HG02943 (cell line): ENCODE measurements around the gene LASP1NB.
A peak's percentile ranks its signal among the peaks of the same experiment; 100 is the strongest.
"Not testable (repeated sequence)": the region's sequence is repeated elsewhere in the genome, so short reads cannot be mapped to it uniquely, and the experiment has no call there.

Experiments used
- ATAC-seq: cut with Tn5 transposase; IDR thresholded peaks from one replicate; pipeline ENCODE4 v1.9.1; 2021; ENCODE audit warnings: mild to moderate bottlenecking, low read depth, moderate library complexity; ENCODE audit not compliant: unreplicated experiment

The LASP1NB gene

DNA sequence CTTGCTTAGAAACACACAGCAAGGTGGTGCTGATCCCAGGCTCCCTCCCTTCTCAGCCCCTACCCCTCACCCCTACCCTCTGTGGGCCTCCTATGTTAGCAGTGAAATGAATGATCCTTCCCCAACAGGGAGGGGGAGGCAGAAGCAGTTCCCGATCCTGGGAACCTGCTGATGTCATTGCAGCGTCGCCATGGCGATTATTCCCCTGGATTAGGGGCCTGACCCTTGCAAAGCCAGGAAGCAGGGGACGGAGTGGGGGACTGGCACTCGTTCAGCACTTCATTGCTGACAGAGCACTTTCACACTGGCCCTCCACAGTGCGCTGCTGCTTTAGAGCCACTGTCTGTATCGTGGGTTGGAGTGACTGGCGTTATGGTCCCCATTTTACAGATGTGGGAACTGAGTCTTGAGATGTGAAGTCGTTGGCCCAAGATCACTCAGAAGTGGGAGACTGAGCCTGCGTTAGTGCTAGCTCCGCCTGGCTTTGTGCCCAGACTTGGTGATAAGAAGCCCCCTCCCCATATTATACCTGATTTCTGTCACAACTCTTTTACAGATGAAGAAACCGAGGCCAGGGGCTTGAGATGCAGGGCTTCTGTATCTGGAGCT is 29.0 kb upstream of the LASP1NB start:
- ATAC-seq, result no peak

DNA sequence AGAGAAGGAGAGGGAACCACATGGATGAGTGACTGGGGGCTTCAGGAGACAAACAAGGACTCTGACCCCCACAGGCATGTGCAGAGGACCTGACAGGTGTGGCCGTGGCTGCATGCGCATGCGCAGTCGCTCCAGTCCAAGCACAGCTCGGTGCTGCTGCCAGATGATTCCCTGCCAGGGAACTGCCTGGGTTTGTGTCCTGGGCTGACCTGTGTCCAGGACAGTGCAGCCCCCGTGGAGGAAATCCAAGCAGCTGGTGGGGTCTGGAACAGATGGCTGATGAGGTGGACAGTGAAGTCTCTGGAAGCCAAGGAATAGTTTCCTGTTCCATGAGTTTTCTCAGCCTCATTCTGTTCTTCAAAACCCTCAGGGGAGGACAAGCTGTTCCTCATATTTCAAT is 28.2 kb upstream of the LASP1NB start:
- ATAC-seq, result no peak

DNA sequence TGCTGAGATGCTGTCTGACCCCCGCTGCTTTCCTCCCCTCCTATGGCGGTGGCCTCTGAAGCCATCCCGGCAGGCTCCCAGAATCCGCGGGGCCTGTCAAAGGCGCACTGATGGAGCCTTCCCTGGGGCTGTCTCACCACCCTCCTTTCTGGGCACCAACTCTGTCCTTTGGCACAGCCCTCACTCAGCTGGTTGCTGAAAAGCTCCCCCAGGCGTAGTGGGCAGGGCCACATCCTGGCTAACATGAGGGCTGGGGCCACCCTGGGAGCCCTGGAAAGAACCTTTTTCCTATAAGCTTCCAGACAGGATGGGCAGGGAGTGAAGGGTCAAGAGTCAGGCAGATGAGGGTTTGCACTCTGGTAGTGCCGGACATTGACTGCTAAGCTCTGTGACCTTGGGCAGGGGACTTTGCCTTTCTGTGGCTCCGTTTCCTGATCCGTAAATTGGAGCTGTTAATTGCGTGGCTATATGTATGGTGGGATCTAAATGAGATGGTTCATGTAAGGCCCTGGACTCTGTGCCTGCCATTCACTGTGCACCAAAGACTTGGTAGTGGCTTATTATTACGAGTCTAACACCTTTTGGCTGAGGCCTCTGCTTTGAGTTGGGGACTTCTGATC is 27.6 kb upstream of the LASP1NB start:
- no peak for ATAC-seq

DNA sequence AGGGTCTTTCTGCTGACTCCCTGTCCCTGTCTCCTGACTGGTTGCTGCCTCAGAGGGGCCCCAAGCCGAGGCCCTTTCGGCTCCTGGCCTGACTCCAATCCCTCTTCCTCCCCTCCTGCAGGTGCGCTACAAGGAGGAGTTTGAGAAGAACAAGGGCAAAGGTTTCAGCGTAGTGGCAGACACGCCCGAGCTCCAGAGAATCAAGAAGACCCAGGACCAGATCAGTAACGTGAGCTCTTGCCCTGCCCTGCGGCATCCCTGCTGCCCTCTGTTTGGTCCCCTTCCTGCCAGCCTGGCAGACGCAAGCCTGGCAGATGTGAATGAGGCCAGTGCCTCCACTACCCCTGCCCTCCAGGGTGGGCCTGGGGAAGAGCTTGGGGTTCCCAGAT is 27.1 kb upstream of the LASP1NB start:
- ATAC-seq, result peak; percentile 19

DNA sequence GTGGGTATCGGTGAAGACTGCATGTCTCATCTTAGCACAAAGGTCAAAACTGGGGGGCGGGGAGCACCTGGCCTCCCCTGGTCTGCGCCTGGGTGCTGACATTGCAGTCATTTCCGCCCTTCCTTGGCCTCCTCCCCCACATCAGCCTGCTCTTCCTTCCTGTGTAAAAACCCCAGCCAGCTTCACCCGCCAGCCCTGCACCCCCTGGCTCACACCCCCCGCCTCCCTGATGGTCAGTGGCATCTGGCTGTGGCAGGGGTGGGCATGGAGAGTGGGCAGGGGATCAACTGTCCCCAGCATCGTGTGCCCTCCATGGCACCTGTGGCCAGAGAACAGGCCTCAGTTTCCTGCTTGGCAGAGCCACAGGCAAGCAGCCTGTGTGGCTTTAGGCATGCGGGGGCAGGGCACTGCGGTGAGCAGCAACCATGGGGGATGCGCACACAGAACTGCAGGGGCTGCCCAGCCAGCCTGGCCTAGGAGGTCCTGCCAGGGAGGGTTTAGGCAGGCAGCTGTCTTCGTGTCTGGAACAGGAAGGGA is 26.5 kb upstream of the LASP1NB start:
- ATAC-seq, result peak; percentile 72

DNA sequence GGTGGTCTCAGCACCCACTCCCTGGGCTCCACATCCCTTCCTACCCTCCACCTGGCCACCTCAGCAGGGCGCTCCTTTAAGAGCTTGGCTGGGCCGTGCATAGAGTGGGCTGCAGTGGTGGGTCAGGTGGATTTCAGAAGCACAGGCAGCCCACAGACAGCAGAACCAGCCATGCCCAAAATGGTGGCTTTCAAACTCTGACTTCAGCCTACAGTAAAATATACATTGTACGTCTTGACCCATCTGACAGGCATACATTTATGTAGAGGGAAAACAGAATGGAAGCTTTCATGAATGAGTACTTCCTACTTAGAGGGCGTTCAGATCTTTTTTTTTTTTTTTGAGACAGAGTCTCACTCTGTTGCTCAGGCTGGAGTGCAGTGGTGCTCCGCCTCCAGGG is 26.0 kb upstream of the LASP1NB start:
- no peak for ATAC-seq

DNA sequence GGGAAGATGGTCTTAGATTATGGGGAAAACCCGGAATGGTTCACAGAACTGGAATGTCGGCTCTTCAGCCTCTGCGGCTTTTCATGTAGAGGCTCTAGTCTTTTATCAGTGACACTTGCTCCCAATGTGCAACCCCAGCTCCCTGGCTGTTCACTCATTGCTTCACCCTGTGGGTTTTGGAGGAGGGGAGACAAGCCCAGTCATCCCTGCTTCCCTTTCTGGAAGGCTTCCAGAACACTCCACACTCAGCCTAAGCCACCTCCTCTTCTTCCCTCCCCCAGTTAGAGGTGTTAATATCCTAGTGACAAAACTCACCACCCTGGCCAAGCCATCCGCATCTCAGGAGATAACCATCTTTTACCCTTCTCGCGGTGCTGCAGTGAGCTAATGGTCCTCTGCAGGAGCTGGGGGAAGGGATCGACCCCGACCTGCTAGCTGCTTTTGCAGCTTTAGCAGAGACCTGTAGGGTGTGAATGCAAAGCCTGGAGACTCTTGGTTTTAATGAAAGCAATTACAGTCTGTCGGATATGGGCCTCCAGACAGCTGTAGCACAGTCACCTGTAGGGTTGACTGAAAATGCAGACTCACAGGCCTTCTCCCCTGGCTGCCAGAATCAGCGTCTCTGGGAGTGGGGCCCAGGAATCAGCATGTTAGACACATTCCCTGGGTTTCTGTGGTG is 24.3 kb upstream of the LASP1NB start:
- no peak for ATAC-seq

DNA sequence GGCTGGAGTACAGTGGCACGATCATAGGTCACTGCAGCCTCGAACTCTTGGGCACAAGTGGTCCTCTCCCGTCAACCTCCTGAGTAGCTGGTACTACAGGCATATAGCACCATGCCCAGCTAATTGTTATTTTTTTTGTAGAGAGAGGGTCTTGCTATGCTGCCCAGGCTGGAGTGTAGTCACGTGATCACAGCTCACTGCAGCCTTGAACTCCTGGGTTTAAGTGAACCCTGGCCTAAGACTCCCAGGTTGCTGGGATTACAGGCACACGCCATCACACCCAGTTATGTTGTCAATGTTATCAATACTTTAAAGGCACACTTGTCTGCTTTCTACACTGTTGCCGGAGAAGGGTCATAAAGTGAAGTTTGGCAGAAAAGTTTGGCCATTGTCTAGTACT is 22.0 kb upstream of the LASP1NB start:
- no peak for ATAC-seq

DNA sequence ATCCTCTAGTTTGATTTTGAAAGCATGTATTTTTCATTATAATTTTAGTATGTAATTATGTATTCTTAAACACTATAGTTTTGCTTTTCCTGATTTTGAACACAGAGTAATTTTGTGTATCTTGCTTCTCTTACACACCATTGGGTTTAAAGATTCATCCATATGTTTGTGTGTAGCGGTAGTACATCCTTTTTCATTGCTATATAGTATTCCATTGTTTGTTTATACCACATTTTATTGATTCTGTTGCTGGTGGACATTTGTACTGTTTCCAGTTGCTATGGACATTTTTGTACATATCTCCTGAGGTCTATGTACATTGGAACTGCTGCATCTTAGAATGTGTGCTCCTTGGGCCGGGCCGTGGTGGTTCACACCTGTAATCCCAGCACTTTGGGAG is 20.5 kb upstream of the LASP1NB start:
- no peak for ATAC-seq

DNA sequence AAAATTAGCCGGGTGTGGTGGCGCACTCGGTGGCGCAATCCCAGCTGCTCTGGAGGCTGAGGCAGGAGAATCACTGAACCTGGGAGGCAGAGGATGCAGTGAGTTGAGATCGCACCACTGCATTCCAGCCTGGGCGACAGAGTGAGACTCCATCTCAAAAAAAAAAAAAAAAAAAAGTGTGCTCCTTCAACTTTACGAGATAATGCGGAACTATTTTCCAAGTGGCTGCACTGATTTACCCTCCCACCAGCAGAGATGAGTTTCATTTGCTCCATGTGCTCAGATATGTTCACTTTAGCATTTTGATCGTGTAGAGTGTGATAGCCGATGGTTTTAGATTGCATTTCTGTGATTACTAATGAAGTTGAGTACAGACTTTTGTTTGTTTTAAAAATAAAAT is 20.0 kb upstream of the LASP1NB start:
- no peak for ATAC-seq

DNA sequence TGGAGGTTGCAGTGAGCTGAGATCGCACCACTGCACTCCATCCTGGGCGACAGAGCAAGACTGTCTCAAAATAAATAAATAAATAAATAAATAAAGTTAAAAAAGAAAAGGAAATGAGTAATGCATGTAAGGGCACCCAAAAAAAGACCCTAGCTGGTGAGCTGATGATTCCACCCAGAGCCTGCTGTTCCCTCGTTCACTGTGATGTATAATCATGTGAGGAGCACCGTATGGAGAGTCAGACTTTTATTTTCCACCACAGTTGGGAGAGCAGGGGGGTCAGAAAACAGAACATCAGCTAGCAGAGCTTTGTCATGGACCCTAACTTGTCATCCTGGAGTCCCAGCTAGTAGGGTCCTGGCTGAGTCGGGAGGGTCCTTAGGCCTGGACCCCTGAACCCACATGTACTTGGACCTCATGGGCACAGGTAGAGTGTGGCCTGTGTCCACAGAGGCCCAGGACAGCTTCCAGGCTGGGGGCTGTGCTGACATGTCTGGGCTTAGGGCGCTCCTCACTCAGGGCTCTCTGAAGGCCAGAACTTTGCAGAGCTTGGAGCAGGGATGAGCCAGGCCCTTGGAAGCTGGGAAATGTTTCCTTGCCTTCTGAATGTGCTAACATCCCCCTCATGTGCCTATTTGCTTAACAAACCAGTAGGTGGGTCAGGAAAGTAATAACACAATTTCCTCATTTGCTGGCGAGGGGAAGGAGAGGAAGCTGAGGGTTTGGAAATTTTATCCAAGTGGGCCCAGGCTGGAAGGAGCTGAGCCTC is 18.8 kb upstream of the LASP1NB start:
- no peak for ATAC-seq

DNA sequence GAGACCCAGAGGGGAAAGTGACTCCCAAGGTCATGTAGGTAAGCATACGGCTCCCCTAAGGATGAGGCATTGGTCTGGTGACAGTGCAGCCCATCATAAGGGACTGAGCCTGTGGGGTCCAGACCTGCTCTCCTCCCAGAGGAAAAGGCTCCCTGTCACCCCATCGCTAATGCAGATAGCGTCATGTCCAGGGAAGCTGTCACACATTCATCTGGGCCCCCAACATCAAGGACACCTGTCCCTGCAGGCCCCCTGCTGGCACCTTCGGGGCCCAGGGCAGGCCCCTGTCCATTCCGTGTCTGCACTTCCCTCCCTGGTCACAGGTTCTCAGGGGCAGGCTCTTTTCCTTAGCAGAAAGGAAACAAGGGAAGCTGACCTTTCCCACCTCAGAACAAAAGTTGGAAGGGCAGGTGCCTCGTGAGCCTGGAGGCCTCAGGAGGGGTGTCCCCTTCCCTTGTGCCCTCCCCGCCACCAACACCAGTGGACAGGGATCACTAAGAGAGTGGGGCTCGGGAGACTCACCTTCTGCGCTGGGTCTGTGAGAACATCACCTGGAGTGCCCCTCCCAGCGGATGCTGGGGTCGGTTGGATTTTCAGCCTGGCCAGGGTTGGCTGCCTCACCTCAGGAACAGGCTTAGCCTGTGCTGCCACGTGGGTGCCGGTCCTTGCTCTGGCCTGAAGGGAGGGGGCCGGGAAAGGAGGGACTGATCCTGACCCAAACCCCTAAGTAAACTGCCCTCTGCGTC is 17.3 kb upstream of the LASP1NB start:
- no peak for ATAC-seq

DNA sequence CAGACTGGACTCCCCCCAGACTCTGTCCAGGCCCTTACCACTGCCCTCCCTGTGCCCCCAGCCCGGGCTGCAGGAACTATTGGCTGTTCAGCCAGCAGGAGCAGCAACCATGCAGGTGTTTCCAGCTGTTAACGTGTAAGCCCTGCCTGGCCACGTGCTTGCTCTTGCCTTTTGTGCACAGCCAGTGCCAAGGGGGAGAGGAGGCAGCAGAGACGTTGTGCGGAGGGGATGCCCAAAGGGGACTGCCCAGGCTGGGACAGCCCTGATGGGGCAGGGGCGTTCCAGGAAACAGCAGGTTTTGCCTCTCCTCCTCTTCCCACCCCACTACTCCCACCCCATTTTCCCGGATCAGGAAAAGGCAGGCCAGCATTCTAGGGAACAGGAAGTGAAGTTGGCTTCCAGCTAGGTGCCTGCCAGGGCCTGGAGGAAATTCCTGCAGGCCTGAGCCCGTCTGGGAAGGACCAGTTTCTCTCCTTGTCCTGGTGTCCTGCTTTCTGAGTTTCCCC is 16.7 kb upstream of the LASP1NB start:
- ATAC-seq, result no peak

DNA sequence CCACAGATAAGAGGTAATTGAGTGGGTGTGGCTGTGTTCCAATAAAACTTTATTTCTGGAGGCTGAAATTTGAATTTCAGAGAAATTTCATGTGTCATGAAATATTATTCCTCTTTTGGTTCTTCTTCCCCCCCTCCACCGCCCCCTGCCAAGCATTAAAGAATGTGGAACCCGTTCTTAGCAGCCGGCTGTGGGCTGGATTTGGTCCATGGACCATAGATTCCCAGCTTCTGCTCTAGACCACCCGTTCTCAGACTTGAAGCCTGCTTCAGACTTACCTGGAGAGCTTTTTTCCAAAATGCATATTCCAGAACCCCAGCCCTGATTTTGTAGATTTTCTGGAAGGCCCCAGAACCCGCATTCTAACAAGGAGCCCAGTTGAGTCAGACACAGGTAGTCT is 15.1 kb upstream of the LASP1NB start:
- ATAC-seq, result no peak

DNA sequence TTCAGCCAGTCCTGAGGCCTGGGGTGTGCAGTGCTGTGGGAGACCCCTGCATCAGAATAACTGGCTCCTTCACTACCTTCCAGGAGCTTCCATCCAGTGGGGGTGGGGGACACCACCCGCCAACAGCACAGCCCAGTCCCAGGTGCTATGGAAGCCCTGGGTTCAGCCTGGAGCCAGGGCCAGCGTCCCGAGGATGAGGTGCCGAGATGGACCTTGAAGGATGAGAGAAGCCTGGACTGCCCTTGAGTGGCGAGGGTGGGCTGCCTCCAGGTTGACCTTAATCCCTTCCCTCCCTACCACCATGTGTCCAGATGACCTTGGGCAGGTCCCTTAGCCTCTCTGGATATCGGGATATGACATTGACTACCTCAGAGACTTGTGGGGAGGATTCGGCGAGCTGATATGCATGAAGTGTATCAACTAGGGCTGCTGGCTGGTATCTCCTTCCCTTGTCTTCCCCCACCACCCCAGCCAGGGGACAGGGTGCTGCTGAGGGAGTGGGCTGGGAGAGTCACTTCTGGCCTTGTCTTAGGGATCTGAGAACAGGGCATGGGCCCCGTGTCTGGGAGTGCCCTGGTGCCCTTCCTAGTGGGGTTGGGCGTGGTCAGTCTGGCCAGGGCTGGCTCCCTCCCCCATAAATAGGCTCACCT is 14.2 kb upstream of the LASP1NB start:
- ATAC-seq, result no peak

DNA sequence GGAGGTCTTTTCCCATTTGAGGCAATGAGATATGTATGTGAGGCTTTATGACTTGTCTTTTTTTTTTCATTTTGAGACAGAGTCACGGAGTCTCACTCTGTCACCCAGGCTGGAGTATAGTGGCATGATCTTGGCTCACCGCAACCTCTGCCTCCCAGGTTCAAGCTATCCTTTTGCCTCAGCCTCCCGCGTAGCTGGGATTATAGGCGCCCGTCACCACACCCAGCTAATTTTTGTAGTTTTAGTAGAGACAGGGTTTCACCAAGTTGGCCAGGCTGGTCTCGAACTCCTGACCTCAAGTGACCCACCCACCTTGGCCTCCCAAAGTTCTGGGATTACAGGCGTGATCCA is 13.7 kb upstream of the LASP1NB start:
- ATAC-seq, result not testable (repeated sequence)

DNA sequence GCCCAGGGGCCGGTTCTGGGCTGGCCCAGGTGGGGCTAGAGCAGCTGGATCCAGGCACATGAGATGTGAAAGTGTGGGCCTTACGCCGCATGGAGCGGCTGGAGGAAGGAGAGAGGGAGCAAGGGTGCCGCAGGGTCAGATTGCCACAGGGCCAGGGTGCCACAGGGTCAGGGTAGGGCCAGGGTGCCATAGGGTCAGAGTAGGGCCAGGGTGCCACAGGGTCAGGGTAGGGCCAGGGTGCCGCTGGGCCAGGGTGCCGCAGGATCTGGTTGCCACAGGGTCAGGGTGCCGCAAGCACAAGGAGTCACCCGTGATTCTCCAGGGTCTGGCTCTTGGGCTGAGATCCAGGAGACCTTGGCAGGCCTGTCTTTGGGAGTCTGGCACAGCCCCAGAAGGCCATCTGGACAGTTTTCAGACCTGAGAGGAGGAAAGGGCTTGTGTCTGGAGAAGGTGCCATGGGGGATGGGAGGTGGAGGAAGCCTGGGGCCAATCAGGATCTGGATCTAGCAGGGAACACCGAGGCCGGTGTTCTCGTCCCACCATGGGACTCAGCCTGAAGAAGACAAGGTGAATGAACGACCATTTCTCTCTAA is 13.1 kb upstream of the LASP1NB start:
- ATAC-seq, result no peak

DNA sequence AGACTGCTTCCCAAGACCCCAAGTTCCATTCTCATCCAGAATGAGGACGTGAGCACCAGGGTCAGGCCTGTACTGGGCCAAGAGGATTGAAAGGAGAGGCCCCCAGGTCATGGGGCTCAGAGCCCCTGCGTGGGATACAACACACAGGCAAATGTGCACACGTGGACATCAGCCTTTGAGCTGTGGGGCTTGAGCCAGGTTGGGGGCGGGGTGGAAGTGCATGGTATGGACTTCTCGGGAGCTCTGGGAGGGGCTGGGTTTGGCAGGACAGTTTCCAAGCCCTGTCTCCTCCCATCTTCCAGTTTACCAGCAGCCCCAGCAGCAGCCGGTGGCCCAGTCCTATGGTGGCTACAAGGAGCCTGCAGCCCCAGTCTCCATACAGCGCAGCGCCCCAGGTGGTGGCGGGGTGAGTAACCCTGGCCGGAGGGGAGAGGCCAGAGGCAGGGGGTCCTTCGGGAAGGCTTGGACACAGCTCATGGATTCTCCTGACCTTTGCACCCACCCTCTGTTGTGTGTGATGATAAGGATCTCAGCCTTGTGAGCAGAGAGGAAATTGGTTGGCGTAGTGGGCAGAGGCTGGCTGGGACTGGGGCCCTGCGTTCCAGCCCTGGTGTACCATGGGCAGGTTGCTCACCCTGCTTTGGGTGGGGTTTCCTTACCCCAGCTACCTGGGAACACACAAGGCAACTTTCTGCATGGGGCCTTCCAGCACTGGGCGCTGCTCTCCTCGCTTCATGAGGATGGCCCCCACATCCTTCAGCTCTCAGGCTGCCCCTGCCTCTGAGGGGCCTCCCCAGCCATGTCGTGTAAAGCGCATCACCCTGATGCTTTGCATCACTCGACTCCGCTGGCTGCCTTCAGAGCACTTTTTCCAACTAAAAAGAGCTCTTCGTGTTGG is 10.4 kb upstream of the LASP1NB start:
- ATAC-seq, result no peak

DNA sequence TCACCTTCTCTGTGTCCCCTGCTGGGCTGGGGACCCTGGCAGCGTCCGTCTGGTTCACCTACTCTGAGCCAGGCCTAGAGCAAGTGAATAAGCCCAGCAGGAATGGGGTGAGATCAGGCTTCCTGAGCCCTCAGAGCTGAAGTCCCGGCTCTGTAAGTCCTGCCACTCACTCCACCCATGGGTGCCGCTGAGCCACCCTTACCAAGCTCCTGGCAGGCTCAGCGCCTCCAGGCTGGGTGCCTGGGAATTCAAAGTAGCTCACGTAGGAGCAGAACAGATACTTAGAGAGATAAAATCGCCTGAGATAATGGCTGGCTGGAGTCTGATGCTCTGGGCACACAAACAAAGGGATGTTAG is 9.8 kb upstream of the LASP1NB start:
- no peak for ATAC-seq
